Activated T-cell treated with anti-CD3 and anti-CD28 coated beads, Interleukin-2, amount 50 U/mL, for 48 hours (primary cell): ENCODE measurements around the gene MED25.

Source experiments
- DNase-seq, 2 experiments: peaks; one replicate each; pipeline ENCODE4 v3.0.0-alpha.2; 2020

The MED25 gene

GRCh38 chr19:49799271-49799797 lies 18.8 kb upstream of the MED25 start:
- no peak for DNase-seq

- peak in 1 of 2 experiments; percentile 38 for DNase-seq
These were observed 18.2 kb upstream of the MED25 start for GRCh38 chr19:49799798-49800376.

- no peak for DNase-seq
These were observed 17.3 kb upstream of the MED25 start for GRCh38 chr19:49800771-49801170.

- no peak for DNase-seq
These were observed 16.6 kb upstream of the MED25 start for GRCh38 chr19:49801401-49801888.

GRCh38 chr19:49801966-49802661 lies 16.0 kb upstream of the MED25 start:
- no peak for DNase-seq

GRCh38 chr19:49802836-49803528 lies 15.1 kb upstream of the MED25 start:
- no peak for DNase-seq

- DNase-seq: no peak
These were observed 14.6 kb upstream of the MED25 start for GRCh38 chr19:49803529-49803856.

GRCh38 chr19:49805822-49806619 lies 12.1 kb upstream of the MED25 start:
- no peak for DNase-seq

- no peak for DNase-seq
These were observed 11.5 kb upstream of the MED25 start for GRCh38 chr19:49806620-49806959.

- DNase-seq: no peak
These were observed 10.8 kb upstream of the MED25 start for GRCh38 chr19:49807058-49807903.

GRCh38 chr19:49807904-49808675 lies 10.0 kb upstream of the MED25 start:
- DNase-seq: no peak

GRCh38 chr19:49808711-49809159 lies 9.4 kb upstream of the MED25 start:
- DNase-seq: peak; percentile 88 to 89

- no peak for DNase-seq
These were observed 8.7 kb upstream of the MED25 start for GRCh38 chr19:49809160-49809940.

- no peak for DNase-seq
These were observed 8.1 kb upstream of the MED25 start for GRCh38 chr19:49809941-49810389.

- no peak for DNase-seq
These were observed 6.8 kb upstream of the MED25 start for GRCh38 chr19:49811328-49811727.

GRCh38 chr19:49812452-49812996 lies 5.6 kb upstream of the MED25 start:
- DNase-seq: peak in 1 of 2 experiments; percentile 23

- peak; percentile 91 to 93 for DNase-seq
These were observed 4.9 kb upstream of the MED25 start, which contains the start of gene FUZ for GRCh38 chr19:49812997-49813861. Gene FUZ (minus strand): TSS chr19:49813292. CDS start chr19:49813106, 186 bp downstream.

- no peak for DNase-seq
These were observed 4.1 kb upstream of the MED25 start for GRCh38 chr19:49814010-49814409.

GRCh38 chr19:49816590-49816989 lies 1.5 kb upstream of the MED25 start:
- no peak for DNase-seq
